Activated effector memory CD4-positive, alpha-beta T cell treated with Interleukin-2 at 50 U/mL for 16 hours (primary cell): Measurements from ENCODE around the gene ASB18.

Source experiments
- DNase-seq: peaks from one replicate; pipeline ENCODE4 v3.0.0-alpha.2; 2020

The ASB18 gene

DNA sequence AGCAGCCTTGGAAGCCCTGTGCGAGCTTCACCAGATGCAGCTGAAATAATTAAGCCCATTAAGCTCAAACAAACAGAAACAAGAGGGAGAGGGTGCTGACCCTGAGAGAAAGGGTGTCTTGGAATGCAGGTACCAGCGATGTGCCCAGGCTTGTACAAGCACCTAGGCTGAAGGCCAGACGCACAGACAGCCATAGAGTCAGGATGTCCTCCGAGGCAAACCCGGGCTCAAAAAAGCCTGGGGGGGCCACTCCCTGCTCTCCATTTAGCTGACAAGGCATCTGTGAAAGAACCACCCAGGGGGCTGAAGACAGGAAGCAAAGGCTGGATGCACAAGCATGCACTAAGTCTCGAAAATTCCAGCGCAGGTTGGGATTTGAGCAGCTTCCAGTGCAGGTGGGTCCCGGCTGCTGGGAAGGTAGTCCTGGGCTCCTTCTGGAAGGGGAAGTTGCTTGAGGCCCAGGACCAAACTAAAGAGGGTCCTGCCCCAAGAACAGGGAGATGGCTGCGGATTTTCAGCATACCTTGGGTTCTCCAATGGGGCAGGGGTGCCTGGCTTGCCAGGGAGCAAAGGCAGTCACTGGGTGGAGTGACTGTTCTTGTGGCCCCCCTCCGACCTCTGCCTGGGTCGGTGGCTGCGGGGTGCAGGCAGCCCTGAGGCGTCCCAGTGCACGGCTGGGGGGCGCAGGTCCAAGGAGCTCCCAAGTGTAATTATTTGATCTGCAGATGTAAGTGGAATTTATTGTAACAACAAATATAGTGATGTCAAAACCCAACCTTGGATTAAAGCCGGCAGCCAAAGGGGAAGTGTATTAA lies 102.0 kb downstream of the ASB18 start:
- DNase-seq, result no peak

DNA sequence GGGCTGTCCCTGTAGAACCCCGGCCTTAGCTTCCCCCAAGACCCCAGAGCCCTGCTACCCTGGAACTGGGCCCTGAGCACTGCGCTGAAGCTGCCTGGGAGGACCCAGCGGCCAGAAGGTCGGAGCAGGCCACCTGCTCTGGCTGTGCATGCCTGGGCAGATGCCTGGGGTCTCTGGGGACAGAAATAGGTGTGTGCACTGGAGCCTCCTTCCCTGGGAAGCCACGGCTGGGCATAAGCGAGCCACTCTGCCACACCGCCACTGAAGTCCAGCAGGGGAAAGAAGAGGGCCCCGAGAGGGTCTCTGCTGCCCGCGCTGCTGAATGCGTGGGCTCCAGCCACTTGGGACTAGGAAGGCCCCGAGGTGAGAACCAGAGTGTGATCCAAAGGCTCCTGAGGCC lies 102.7 kb downstream of the ASB18 start:
- no peak for DNase-seq

DNA sequence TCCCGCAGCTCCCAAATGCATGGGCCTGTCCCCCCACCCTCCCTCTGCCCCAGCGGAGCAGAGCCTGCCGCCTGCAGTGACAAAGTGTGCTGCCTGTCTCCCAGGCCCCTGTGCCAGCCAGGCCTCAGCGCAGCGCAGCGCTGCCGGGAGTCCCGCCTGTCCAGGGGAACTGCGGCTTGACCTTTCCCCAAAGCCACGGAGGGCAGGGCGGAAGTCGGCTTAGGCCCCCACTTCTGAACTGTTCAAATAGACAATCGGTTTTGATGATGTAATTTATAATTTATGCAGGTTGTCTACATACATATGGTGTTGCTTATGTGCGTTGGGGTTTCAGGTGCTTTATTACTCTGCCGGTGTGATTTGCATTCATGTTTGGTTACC lies 103.1 kb downstream of the ASB18 start:
- no peak for DNase-seq

DNA sequence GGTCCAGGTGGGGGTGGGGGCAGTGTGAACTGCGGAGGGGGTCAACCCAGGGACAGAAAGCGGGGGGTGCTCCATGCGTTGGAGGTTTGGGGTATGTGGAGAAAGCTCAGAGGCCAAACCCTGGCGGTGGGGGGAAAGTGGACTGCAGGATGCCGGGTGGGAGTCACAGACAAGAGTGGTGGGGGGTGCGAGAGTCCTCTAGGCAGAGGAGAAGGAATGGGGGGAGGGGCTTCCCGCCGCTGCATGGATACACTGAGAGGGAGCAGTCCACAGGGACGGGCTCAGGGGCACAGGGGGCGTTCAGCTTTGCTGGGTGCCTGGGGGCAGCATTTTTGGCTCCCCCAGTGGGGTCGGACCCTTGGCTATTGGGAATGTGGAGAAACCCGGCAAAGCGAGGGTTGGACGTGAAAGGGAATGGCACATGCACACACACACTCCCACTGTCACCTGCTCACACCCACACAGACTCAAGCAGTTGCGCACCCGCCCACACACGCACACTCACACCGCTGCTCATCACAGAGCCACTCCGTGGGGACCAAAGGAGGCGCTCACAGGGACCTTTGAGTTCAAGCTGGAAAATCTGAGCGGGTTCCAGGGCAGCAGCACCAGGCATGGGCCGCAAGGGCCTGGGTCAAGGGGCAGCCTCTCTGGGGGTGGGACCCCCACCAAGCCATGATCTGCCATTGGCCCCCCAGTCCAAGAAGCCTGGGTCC lies 103.7 kb downstream of the ASB18 start:
- no peak for DNase-seq

DNA sequence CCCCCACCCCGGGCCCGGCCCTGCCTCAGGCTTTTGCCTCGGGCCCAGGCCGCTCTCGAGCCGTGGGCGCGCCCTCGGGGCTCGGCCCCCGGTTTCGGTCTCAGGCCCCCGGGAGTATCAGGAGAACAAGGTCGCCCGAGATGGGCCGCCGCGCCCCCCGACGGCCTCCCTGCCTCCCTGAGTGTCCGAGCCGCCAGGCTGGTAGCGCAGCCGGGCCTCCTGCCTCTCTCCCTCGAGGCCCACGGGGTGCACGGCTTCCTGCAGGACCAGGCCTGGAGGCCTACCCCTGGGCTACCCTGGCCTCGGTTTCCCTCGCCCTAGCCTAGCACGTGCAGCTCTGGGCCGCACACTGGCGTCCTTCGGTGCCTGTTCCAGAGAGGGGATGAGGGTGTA lies 104.4 kb downstream of the ASB18 start:
- no peak for DNase-seq

DNA sequence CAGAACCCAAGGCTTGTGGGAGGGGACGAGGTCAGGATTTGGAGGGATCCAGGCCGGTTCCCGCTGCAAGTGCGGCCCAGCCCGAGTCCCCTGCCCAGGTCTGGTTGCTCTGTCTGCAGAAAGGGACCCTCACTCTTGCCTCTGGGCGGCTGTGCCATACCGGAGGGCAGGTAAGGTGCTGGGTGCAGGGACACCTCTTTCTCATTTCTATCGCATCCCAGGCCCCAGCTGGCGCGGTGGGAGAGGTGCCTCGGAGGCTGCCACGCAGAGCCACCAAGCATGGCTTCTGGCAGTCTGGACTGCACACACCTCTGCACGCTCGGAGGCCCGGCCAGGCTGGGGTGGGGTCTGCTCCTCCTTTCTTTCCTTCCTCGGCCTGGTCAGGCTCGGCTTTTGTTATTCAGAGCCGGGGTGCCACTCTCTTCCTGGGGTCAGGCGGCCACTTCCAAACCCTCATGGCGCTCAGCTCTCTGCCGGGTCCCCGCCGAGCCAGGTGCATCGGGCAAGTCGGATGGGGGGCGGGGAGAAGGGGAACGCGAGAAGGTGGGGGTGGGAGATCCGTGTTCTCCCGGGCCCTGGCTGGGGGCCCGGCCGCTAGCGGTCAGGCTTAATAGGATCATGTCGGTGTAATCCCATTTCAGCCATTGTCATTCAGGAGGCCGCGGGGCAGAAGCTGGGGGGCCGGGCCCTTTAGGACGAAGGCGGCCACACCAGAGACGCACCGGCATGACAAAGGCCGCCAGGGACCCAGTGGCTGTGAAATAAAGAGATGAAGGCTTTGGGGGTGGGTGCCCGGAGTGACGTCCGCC lies 105.0 kb downstream of the ASB18 start:
- DNase-seq, result no peak

DNA sequence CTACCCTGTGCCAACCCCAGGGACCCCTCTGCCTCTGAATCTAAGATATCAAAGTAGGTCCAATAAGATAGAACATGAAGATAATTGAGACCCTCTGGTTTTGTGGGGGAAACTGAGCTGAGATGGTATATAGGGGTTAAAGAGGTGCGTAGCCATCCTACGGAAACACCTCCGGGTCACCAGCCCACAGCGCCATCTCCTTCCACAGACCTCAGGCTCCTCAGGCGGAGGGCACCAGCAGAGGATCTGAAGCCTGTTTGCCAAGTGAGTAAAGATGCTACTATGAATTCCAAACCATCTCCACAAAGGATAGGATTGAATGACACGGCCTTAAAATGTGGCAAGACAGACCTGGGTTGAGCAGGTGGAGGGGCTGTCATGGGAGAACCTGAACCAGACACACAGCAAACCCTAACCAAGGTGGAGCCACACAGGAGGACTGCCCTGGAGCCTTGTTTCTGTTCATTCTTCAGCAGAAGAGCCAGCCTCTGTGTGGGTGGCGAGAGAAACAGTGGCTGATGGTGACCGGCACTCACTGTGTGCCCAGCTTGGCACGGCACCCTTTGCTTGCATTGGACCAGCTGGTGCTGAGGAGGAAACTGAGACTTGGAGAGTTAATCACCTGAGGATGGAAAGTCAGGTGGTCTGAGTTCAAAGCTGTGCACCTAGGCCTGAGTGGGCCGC lies 106.2 kb downstream of the ASB18 start:
- no peak for DNase-seq

DNA sequence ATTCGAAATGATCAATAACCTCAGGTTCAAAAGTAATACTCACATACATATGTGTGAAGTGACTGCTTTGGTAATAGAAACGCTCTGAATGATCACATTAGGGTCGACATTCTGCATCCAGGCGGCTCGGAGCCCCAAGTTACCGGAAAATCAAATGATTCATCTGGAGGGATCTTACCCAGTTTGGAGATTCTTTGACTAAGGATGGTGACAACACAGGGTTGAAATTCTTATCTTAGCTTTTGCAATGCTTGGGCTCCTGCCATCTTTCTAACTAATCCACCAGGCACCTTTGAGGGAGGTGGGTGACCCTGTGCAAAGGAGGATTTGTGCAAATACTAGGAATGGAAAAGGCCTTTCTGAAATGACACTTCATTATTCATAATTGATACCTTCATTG lies 106.8 kb downstream of the ASB18 start:
- no peak for DNase-seq

DNA sequence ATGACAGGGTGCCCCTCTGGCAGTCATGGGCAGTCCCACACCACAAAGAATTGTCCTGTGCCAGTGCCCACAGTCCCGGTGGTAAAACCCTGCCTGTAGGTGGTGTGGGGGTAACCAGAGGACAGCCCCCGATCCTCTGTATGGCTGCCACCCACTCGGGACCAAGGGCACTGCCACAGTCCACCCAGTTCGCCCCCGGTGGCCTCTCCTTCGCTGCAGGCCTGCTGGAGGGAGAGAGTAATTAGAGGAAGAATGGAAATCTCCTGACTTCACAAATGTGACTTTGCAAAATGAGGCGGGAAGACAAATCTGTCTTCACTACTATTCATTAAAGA lies 107.4 kb downstream of the ASB18 start:
- DNase-seq, result no peak

DNA sequence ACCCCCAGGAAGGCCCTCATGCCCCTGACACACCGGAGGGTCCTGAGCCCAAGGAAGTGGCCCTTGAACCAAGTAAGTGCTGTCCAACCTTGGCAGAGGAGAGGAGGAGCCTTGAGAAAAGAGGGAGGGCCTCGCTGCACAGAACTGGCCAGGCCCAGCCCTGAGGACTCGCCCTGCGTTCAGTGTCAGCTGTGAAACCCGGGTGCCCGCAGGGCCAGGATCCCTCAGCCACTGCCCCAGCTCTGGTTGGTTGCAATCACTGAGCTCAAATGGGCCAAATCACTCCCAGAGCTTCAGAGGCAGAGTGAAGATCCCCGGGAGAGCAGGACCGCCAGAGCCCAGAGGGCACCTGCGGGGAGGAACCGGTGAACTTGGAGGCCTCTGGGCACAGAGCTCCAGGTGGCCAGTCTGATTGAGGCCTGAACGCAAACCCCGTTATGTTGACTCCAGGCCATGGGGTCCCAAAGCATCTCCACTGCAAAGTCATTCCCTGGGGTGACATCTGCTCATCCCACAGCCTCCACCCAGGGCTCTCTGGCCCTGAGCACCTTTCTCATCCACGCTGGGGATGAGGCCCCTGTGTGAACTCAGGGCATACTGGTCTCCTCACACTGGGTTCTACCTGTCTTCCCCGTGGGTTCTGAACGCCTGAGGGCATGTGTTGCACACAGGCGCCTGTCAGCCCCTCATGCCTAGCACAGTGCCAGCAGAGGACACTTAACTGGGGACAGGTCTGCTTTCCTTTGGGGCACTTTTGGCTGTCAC lies 107.9 kb downstream of the ASB18 start:
- DNase-seq, result no peak

DNA sequence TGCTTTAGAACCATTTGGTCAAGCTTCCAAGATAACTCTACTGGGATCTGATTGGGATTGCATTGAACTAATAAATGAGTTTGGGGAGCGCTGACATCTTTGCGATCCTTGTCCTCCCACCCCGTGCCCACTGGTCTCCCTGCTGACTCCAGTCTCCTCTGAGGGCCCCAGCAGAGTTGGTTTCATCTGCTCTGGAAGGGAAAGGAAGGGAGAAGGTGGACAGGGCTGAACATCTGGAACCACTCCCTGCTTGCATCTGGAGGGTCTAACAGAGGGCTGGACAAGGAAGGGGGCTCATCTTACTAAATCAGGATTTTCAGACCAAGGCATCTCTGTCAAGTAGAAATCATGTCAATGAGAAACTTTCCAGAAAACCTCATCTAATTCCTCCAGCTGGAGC lies 108.8 kb downstream of the ASB18 start:
- DNase-seq, result no peak

DNA sequence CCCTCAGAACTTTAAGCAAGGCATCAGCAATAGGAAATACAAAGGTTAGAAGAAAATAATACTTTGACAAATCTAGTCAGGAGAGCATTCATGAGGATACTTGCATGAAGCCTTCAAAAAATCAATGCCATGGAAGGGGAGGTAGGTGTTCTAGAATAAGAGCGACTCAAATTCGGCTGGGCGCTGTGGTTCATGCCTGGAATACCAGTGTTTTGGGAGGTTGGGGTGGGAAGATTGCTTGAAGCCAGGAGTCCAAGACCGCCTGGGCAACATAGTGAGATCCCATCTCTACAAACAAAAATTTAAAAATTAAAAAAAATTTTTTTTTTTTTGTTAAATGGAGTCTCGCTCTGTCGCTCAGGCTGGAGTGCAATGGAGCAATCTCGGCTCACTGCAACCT lies 117.8 kb downstream of the ASB18 start:
- no peak for DNase-seq

DNA sequence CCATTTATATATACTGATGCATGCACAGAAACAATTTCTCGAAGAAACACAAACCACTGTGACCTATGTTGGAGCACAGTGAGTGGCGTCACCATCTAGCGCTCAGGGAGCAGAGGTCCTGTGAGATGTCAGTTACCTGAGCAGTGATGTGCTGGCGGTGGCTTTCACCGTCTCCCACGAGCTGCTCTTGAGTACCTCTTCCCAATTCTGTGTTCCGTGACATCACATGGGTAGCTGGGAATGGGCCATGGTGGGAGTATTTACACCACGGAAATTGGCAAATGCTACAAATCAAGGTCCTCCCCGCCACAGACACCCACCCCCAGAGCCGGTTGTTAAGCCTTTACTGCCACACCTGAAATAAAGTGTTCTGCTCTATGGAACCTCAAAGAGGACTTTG lies 120.4 kb downstream of the ASB18 start:
- DNase-seq, result no peak
